WI38 (cell line): ENCODE data around the gene RAB36.

Experiments used
- H3K4me3 ChIP-seq: 2 replicates; pipeline ENCODE4 v1.5.1; 2011; ENCODE audit warnings: low read depth, mild to moderate bottlenecking, control low read depth, low read length
- TF ChIP-seq, protein P1 (sequence below): IDR thresholded peaks from 2 replicates; pipeline ENCODE4 v1.5.1; 2012; ENCODE audit warnings: low read depth, mild to moderate bottlenecking, control low read depth, low read length

Gene RAB36

GRCh38 chr22:23166042-23166831, 21.0 kb downstream of the RAB36 start:
- no peak overlapping the region for H3K4me3 ChIP-seq
- TF ChIP-seq, protein P1, sequence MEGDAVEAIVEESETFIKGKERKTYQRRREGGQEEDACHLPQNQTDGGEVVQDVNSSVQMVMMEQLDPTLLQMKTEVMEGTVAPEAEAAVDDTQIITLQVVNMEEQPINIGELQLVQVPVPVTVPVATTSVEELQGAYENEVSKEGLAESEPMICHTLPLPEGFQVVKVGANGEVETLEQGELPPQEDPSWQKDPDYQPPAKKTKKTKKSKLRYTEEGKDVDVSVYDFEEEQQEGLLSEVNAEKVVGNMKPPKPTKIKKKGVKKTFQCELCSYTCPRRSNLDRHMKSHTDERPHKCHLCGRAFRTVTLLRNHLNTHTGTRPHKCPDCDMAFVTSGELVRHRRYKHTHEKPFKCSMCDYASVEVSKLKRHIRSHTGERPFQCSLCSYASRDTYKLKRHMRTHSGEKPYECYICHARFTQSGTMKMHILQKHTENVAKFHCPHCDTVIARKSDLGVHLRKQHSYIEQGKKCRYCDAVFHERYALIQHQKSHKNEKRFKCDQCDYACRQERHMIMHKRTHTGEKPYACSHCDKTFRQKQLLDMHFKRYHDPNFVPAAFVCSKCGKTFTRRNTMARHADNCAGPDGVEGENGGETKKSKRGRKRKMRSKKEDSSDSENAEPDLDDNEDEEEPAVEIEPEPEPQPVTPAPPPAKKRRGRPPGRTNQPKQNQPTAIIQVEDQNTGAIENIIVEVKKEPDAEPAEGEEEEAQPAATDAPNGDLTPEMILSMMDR, result no peak

DNA sequence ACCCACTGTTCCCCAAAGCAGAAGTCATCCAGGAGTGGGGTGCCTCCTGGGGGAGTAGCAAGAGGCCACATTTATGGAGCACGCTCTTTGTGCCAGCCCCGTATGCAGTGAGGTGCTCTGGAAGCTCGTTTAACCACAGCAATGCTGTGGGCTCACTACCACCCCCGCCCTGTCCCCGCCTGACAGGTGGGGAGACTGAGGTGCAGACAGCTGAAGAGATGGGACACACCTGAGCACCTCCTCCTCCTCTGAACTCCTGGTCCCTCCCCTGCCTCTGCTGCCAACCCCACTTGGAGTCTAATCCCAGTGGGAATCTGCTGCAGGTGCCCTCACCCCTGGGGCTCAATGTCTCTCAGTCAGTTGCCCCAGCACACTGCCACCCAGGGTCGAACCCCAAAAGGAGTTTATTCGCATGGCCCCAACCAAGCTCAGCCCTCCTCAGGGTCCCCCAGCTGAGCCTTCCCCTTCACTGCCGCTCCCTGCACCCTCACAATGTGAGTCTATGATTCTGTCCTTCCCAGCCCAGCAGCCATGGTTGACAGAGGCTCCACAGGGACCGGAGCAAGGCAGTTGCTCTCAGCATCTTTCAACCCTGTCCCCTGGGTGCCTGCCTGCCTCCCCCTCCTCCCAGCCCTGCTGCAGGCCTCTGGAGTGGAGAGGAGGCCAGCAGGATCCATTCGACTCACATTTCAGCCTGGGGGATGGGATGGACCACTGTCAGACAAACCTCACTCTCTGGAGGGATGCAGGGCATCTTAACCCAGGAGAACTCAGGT, 21.8 kb downstream of the RAB36 start:
- no peak overlapping the region for H3K4me3 ChIP-seq
- TF ChIP-seq, protein P1, result no peak

GRCh38 chr22:23168391-23169042, 23.2 kb downstream of the RAB36 start:
- no peak overlapping the region for H3K4me3 ChIP-seq
- TF ChIP-seq, protein P1, result no peak

- TF ChIP-seq, protein P1, result no peak
- H3K4me3 ChIP-seq, result no peak overlapping the region
Observed at GRCh38 chr22:23169043-23169406, 23.7 kb downstream of the RAB36 start.

DNA sequence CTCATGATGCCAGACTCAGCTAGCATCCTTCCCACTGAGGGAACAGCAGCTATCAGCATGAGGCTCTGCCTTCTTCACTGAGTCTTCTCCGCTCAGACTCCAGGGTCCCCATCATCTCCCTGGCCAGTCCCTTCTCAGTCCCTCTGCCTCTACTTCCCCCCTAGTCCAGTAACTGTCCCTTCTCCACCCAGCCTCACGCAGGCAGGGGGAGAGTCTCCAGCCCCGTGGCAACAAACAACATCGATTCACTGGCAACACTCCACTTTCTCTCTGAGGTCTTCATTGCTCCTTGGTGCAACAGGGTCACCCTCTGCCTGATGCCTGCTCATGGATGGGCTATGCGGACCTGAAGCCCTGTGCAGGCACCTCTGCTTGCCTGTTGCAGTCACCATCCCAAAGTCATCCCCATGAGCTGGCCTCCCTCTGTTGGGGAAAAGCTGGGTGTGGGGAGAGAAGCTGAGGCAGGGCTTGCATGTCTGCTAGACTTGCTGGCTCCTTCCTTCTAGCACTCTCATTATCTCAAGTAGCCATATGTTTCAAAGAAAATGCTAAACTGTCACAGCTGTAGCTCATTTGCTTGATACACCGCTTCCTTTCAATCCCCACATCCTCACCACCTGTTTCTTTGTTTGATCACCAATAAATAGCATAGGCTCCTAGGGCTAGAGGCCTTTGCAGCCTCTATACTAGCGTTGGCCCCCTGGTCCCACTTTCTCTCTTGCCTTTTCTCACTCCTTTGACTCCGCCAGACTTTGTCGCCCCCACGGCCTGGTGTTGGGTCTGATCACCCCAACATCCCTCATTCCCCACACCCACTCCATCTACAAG, 30.8 kb downstream of the RAB36 start:
- TF ChIP-seq, protein P1, result no peak

GRCh38 chr22:23176645-23177027, 31.4 kb downstream of the RAB36 start:
- TF ChIP-seq, protein P1, result no peak
- H3K4me3 ChIP-seq, result no peak overlapping the region

More for the DNA sequence above, 30.8 kb downstream of the RAB36 start:
- H3K4me3 ChIP-seq, result no peak overlapping the region
